GM12878 (cell line): ENCODE data around the gene COX11. TPM values are rescaled to one million over a fixed set of nuclear protein-coding genes. Genes with fewer than 3 reads are reported as not detected.

Experiments used
- ASH2L ChIP-seq: fragments of 300-600, 200-600 bp; sonication (generic); IDR thresholded peaks from 2 replicates; pipeline ENCODE4 v1.6.1; 2017; ENCODE audit warnings: low read depth, mild to moderate bottlenecking, borderline replicate concordance
- BCL11A ChIP-seq: IDR thresholded peaks from 2 replicates; pipeline ENCODE4 v1.6.1; 2011; ENCODE audit warnings: low read depth, low read length
- CBFB ChIP-seq: IDR thresholded peaks from 2 replicates; pipeline ENCODE4 v1.6.1; 2016; ENCODE audit warnings: antibody characterized with exemption, low read depth
- CREB1 ChIP-seq: IDR thresholded peaks from 2 replicates; pipeline ENCODE4 v1.6.1; 2012; ENCODE audit warnings: low read depth, mild to moderate bottlenecking, inconsistent platforms
- EED ChIP-seq: sonication (generic); IDR thresholded peaks from 2 replicates; pipeline ENCODE4 v1.6.1; 2016; ENCODE audit warnings: antibody characterized with exemption, low read depth
- EGR1 ChIP-seq, 2 experiments: IDR thresholded peaks; 1 replicate in 1 of 2; 2 replicates in 1 of 2; pipeline ENCODE4 v1.6.1; 2011 to 2012; ENCODE audit warnings: low read depth in 2 of 2, low read length in 2 of 2, borderline replicate concordance in 1 of 2, mild to moderate bottlenecking in 1 of 2, moderate library complexity in 1 of 2
- GATAD2B ChIP-seq: fragments of 450-650 bp; conservative IDR thresholded peaks from 2 replicates; pipeline ENCODE4 v1.6.1; 2017; ENCODE audit warnings: low read depth, mild to moderate bottlenecking, moderate library complexity
- JUND ChIP-seq: IDR thresholded peaks from 2 replicates; pipeline ENCODE4 v1.6.1; 2012; ENCODE audit warnings: low read depth, mild to moderate bottlenecking, low read length, improper control_type of control experiment, moderate library complexity
- NFYB ChIP-seq: IDR thresholded peaks from 2 replicates; pipeline ENCODE4 v1.6.1; 2011; ENCODE audit warnings: low read depth, mild to moderate bottlenecking, low read length, improper control_type of control experiment, moderate library complexity; ENCODE audit not compliant: insufficient read depth
- PAX8 ChIP-seq: fragments of 450-650 bp; IDR thresholded peaks from 2 replicates; pipeline ENCODE4 v1.6.1; 2017; ENCODE audit warnings: mild to moderate bottlenecking, moderate library complexity
- SMAD1 ChIP-seq: fragments of 450-650 bp; IDR thresholded peaks from 2 replicates; pipeline ENCODE4 v1.6.1; 2018; ENCODE audit warnings: mild to moderate bottlenecking, low read depth; ENCODE audit not compliant: partially characterized antibody
- YY1 ChIP-seq: IDR thresholded peaks from 2 replicates; pipeline ENCODE4 v1.6.1; 2011; ENCODE audit warnings: low read depth, mild to moderate bottlenecking, low read length
- polyA plus RNA-seq, 11 experiments: library from polyadenylated mRNA; depleted of rRNA in 4 of 11; unstranded in 6 of 11; stranded (reverse) in 5 of 11; fragments of >200 nt; fragmentation: Nextera tagmentation in 4 of 11; fragmentation: Illumina TruSeq in 1 of 11; extraction: Ambion mirVana in 4 of 11; extraction: Trizol in 1 of 11; gene quantifications; 1 replicate in 1 of 11; 2 replicates in 10 of 11; pipeline versions ENCODE4 v1.2.1 to v1.2.3, GENCODE V29; 2011 to 2016; ENCODE audit warnings: inconsistent platforms in 2 of 11, missing spikeins in 2 of 11, low read depth in 1 of 11
- total RNA-seq, 4 experiments: library from RNA; depleted of rRNA in 3 of 4; stranded (reverse); fragments of >200 nt in 3 of 4; fragmentation: Illumina TruSeq in 1 of 4; extraction: Trizol in 1 of 4; gene quantifications; 2 replicates each; pipeline versions ENCODE4 v1.2.1 to v1.2.3, GENCODE V29; 2013 to 2021
- TF ChIP-seq, protein P1 (sequence below): fragments of 450-650 bp; IDR thresholded peaks from 2 replicates; pipeline ENCODE4 v1.6.1; 2014; ENCODE audit warnings: mild to moderate bottlenecking
- TF ChIP-seq, protein P2 (sequence below): fragments of 450-650 bp; conservative IDR thresholded peaks from 2 replicates; pipeline ENCODE4 v1.6.1; 2017; ENCODE audit warnings: mild to moderate bottlenecking, moderate library complexity
- TF ChIP-seq, protein P3 (sequence below): fragments of 450-650 bp; IDR thresholded peaks from 2 replicates; pipeline ENCODE4 v1.6.1; 2017; ENCODE audit warnings: mild to moderate bottlenecking, low read depth, inconsistent platforms; ENCODE audit not compliant: poor library complexity, severe bottlenecking
- TF ChIP-seq, protein P4 (sequence below): fragments of 450-650 bp; IDR thresholded peaks from 2 replicates; pipeline ENCODE4 v1.6.1; 2017; ENCODE audit warnings: mild to moderate bottlenecking
- TF ChIP-seq, protein P5 (sequence below): fragments of 450-650 bp; IDR thresholded peaks from 2 replicates; pipeline ENCODE4 v1.6.1; 2017; ENCODE audit warnings: low read depth, mild to moderate bottlenecking, moderate library complexity

COX11 gene
- total and polyA plus RNA-seq, 10 of the 15 experiments (the other 5 are each of a cell fraction or from before 2014, with no cell fraction given) = 13.8 to 69.4 (median 50.8) TPM

DNA sequence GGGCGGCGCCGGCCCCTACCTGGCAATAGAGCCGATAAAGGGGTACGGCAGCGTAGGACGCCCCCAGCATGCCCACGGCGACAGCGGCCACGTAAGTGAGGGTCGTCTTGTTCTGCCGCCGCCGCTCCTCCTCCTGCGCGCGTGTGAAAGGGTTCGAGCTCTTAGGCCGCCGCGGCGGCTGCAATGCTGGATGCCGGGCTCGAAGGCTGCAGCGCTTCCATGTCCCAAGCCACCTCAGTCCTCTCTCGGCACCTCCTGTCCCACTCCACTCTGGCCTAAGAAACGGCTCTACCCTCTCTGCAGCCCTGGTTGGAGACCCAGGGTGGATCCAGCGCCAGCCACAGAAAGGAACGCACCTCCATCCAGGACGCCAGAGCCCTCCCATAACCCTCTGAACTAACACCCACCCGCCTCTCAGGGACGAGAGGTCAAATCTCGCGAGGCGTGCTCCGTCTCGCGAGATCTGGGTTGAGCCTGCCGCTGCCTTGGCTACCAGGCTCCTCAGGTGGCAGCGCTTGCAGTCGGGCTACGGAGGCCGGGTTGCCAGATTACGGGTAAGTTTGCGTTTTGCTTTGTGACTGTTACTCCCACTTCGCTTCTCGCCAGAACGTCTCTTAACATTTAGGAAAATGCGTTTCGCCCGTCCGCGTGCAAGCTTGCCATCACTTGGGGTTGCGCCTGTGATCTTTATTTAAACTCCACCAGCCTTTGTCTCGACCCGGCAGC is at the start of gene COX11, which contains the start of gene STXBP4 (continued):
- TF ChIP-seq, protein P1, sequence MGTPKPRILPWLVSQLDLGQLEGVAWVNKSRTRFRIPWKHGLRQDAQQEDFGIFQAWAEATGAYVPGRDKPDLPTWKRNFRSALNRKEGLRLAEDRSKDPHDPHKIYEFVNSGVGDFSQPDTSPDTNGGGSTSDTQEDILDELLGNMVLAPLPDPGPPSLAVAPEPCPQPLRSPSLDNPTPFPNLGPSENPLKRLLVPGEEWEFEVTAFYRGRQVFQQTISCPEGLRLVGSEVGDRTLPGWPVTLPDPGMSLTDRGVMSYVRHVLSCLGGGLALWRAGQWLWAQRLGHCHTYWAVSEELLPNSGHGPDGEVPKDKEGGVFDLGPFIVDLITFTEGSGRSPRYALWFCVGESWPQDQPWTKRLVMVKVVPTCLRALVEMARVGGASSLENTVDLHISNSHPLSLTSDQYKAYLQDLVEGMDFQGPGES = no peak
- TF ChIP-seq, protein P2, sequence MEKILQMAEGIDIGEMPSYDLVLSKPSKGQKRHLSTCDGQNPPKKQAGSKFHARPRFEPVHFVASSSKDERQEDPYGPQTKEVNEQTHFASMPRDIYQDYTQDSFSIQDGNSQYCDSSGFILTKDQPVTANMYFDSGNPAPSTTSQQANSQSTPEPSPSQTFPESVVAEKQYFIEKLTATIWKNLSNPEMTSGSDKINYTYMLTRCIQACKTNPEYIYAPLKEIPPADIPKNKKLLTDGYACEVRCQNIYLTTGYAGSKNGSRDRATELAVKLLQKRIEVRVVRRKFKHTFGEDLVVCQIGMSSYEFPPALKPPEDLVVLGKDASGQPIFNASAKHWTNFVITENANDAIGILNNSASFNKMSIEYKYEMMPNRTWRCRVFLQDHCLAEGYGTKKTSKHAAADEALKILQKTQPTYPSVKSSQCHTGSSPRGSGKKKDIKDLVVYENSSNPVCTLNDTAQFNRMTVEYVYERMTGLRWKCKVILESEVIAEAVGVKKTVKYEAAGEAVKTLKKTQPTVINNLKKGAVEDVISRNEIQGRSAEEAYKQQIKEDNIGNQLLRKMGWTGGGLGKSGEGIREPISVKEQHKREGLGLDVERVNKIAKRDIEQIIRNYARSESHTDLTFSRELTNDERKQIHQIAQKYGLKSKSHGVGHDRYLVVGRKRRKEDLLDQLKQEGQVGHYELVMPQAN = peak; percentile 77
- TF ChIP-seq EED = no peak
- TF ChIP-seq SMAD1 = no peak
- no peak for TF ChIP-seq BCL11A
- no peak; the same call in 1 of the 2 replicates for TF ChIP-seq NFYB
- peak; percentile 100 for TF ChIP-seq ASH2L
- no peak for TF ChIP-seq PAX8
- TF ChIP-seq, protein P3, sequence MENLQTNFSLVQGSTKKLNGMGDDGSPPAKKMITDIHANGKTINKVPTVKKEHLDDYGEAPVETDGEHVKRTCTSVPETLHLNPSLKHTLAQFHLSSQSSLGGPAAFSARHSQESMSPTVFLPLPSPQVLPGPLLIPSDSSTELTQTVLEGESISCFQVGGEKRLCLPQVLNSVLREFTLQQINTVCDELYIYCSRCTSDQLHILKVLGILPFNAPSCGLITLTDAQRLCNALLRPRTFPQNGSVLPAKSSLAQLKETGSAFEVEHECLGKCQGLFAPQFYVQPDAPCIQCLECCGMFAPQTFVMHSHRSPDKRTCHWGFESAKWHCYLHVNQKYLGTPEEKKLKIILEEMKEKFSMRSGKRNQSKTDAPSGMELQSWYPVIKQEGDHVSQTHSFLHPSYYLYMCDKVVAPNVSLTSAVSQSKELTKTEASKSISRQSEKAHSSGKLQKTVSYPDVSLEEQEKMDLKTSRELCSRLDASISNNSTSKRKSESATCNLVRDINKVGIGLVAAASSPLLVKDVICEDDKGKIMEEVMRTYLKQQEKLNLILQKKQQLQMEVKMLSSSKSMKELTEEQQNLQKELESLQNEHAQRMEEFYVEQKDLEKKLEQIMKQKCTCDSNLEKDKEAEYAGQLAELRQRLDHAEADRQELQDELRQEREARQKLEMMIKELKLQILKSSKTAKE = no peak
- TF ChIP-seq JUND = no peak
- peak; percentile 52; the same call in 1 of the 2 replicates for TF ChIP-seq GATAD2B
- TF ChIP-seq, protein P4, sequence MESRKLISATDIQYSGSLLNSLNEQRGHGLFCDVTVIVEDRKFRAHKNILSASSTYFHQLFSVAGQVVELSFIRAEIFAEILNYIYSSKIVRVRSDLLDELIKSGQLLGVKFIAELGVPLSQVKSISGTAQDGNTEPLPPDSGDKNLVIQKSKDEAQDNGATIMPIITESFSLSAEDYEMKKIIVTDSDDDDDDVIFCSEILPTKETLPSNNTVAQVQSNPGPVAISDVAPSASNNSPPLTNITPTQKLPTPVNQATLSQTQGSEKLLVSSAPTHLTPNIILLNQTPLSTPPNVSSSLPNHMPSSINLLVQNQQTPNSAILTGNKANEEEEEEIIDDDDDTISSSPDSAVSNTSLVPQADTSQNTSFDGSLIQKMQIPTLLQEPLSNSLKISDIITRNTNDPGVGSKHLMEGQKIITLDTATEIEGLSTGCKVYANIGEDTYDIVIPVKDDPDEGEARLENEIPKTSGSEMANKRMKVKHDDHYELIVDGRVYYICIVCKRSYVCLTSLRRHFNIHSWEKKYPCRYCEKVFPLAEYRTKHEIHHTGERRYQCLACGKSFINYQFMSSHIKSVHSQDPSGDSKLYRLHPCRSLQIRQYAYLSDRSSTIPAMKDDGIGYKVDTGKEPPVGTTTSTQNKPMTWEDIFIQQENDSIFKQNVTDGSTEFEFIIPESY = no peak
- TF ChIP-seq YY1 = peak; percentile 73
- TF ChIP-seq CBFB = peak; percentile 100
- TF ChIP-seq, protein P5, sequence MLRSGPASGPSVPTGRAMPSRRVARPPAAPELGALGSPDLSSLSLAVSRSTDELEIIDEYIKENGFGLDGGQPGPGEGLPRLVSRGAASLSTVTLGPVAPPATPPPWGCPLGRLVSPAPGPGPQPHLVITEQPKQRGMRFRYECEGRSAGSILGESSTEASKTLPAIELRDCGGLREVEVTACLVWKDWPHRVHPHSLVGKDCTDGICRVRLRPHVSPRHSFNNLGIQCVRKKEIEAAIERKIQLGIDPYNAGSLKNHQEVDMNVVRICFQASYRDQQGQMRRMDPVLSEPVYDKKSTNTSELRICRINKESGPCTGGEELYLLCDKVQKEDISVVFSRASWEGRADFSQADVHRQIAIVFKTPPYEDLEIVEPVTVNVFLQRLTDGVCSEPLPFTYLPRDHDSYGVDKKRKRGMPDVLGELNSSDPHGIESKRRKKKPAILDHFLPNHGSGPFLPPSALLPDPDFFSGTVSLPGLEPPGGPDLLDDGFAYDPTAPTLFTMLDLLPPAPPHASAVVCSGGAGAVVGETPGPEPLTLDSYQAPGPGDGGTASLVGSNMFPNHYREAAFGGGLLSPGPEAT = 0 out of 2 replicates have a peak, but pooled peaks have one; percentile 51
- TF ChIP-seq EGR1 (IDR thresholded peaks at IDR 0.05; ENCODE audit: borderline replicate concordance in 1 of 2, low read depth in 2 of 2, low read length in 2 of 2) = no peak; a peak in 1 of 3 replicates
- peak; percentile 37 for TF ChIP-seq CREB1
